Lung (tissue), 12 donors: ENCODE data around the gene ADAMTS17. TPM values are rescaled to one million over a fixed set of nuclear protein-coding genes. Genes with fewer than 3 reads are reported as not detected.

Experiments
- ATAC-seq: fragments of 200-7000 bp; cut with Tn5 transposase; one replicate; pipeline ENCODE4 v1.9.1; 2020; ENCODE audit warnings: moderate number of reproducible peaks; ENCODE audit not compliant: insufficient read depth, low FRiP score
- DNase-seq, 3 donors: peaks; one replicate each; pipeline ENCODE4 v3.0.0-alpha.2; 2013 to 2017
- H3K27ac ChIP-seq, 2 donors: one replicate each; pipeline ENCODE4 v1.5.1; 2013; ENCODE audit warnings: mild to moderate bottlenecking in 2 of 2, moderate library complexity in 2 of 2, control low read depth in 1 of 2, inconsistent platforms in 1 of 2, low read depth in 1 of 2, low read length in 1 of 2
- H3K27me3 ChIP-seq, 3 donors: one replicate each; pipeline ENCODE4 v1.5.1; 2013; ENCODE audit warnings: low read length in 2 of 3; ENCODE audit not compliant: control insufficient read depth in 3 of 3, insufficient read depth in 3 of 3
- H3K36me3 ChIP-seq, 4 donors: one replicate each; pipeline ENCODE4 v1.5.1; 2013; ENCODE audit warnings: low read length in 4 of 4, mild to moderate bottlenecking in 1 of 4, moderate library complexity in 1 of 4; ENCODE audit not compliant: control insufficient read depth in 4 of 4, insufficient read depth in 4 of 4
- H3K4me1 ChIP-seq, 5 donors: one replicate each; pipeline ENCODE4 v1.5.1; 2013; ENCODE audit warnings: low read length in 5 of 5, mild to moderate bottlenecking in 2 of 5, moderate library complexity in 1 of 5; ENCODE audit not compliant: control insufficient read depth in 5 of 5, insufficient read depth in 5 of 5
- H3K4me3 ChIP-seq: one replicate; pipeline ENCODE4 v1.5.1; 2013; ENCODE audit warnings: mild to moderate bottlenecking, control low read depth, moderate library complexity
- H3K9ac ChIP-seq, 2 donors: one replicate each; pipeline ENCODE4 v1.5.1; 2013; ENCODE audit warnings: low read length in 2 of 2, control low read depth in 1 of 2; ENCODE audit not compliant: insufficient read depth in 1 of 2
- H3K9me3 ChIP-seq, 4 donors: one replicate each; pipeline ENCODE4 v1.5.1; 2013; ENCODE audit warnings: low read length in 3 of 4, mild to moderate bottlenecking in 1 of 4, moderate library complexity in 1 of 4; ENCODE audit not compliant: control insufficient read depth in 4 of 4, insufficient read depth in 3 of 4
- WGBS, 2 donors: extraction: QIAGEN DNeasy Blood & Tissue Kit; methylation state at CpG; one replicate each; pipeline ENCODE4 v1.1.7; 2013; 5-methylcytosine and 5-hydroxymethylcytosine counted together
- polyA plus RNA-seq, 2 donors: library from polyadenylated mRNA; stranded (reverse); fragments of 200-250 nt; gene quantifications; one replicate each; pipeline ENCODE4 v1.2.1, GENCODE V29; 2013
- total RNA-seq, 2 donors: library from RNA; depleted of rRNA in 1 of 2; stranded (reverse); fragments of >200 nt in 1 of 2; gene quantifications; one replicate each; pipeline ENCODE4 v1.2.1, GENCODE V29; 2014 to 2021
- TF ChIP-seq, protein P1 (sequence below): IDR thresholded peaks from 2 replicates; pipeline ENCODE4 v1.5.1; 2012; ENCODE audit warnings: mild to moderate bottlenecking; ENCODE audit errors: control extremely low read depth, extremely low read depth
- donor health status: control.
- donor health status: control.
- donor health status: Bipolar disorder and iron deficiency.
- donor health status: healthy.
- donor health status: DM: yes; HTN: yes; CAD: no.

ADAMTS17 gene
- total and polyA plus RNA-seq, 4 donors, result 0.47 to 6.6 (median 2.2) TPM

DNA sequence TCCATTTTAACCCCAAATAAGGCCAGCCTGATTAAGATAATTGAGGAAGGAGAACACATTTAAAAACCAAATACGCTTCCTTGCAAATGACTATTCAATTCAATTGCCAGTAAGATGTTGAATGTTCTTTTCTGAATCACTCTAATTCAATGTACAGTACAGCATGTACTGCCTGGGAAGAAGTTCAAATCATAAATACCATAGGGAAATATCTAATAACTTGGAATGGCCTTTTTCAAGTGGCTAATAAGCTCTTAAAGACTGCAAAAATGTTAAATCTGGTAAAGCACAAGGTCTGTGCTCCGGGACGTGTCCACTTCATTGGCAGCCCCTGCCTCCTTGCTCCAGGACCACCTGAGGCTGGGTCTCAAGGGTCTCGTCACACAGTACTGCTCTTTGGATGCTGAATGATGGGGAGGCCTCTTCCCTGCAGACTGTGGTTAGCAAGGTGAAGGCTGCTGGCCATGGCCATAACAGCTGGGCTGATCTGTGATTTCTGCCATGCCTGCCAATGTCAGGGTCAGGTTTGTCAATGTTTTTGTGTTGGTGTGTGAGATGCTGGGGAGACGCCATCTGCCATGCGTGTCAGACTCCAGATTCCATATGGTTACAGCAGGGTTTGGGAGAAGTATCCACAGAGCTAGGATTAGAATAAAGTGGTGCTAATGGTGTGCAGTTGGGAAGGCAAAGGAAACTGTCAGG lies 300.5 kb downstream of the ADAMTS17 start:
- Histone ChIP-seq H3K9ac (no peak overlapping the region), H3K4me1 (peaks cover 0 to 39% (median 6%) of the 10 kb centered on the region in 5 donors), H3K27ac (no peak overlapping the region), H3K4me3 (no peak overlapping the region), H3K27me3 (no peaks in the 10 kb centered on the region), H3K9me3 (no peaks in the 10 kb centered on the region), H3K36me3 (no peaks in the 10 kb centered on the region)
- DNase-seq, result peak; percentile 66 to 91 (median 85)
- TF ChIP-seq, protein P1, sequence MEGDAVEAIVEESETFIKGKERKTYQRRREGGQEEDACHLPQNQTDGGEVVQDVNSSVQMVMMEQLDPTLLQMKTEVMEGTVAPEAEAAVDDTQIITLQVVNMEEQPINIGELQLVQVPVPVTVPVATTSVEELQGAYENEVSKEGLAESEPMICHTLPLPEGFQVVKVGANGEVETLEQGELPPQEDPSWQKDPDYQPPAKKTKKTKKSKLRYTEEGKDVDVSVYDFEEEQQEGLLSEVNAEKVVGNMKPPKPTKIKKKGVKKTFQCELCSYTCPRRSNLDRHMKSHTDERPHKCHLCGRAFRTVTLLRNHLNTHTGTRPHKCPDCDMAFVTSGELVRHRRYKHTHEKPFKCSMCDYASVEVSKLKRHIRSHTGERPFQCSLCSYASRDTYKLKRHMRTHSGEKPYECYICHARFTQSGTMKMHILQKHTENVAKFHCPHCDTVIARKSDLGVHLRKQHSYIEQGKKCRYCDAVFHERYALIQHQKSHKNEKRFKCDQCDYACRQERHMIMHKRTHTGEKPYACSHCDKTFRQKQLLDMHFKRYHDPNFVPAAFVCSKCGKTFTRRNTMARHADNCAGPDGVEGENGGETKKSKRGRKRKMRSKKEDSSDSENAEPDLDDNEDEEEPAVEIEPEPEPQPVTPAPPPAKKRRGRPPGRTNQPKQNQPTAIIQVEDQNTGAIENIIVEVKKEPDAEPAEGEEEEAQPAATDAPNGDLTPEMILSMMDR, result no peak
- 89 to 91% methylated on average over 6 of the region's 6 CpGs for WGBS, 2 donors
- ATAC-seq, result no peak

DNA sequence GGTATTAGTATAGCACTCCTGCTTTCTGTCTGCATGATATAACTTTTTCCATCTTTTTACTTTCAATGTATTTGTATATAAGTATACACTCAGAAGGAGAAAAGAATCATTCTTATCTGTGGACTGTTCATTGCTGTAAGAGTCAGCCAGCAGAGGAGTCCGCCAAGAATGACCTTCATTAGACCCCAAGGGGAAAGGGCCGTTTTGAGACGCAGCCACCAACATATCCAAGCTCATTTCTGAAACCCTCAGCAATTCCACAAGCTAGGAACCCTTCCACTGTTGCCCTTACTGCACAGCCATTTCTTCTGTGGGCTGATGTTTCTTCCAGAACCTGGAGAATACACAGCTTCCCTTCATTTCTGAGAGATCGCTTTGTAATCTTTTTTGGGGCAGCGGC lies 301.8 kb downstream of the ADAMTS17 start:
- no peaks in the 10 kb centered on the region for H3K36me3 ChIP-seq
- H3K27ac ChIP-seq, result no peak overlapping the region
- TF ChIP-seq, protein P1, result no peak
- peaks cover 0 to 39% (median 6%) of the 10 kb centered on the region in 5 donors for H3K4me1 ChIP-seq
- no peak overlapping the region for H3K4me3 ChIP-seq
- 84 to 86% methylated on average over 5 of the region's 5 CpGs for WGBS, 2 donors
- DNase-seq (no peak), ATAC-seq (no peak)
- H3K9ac ChIP-seq, result no peak overlapping the region
- no peaks in the 10 kb centered on the region for H3K9me3 ChIP-seq
- H3K27me3 ChIP-seq, result no peaks in the 10 kb centered on the region

DNA sequence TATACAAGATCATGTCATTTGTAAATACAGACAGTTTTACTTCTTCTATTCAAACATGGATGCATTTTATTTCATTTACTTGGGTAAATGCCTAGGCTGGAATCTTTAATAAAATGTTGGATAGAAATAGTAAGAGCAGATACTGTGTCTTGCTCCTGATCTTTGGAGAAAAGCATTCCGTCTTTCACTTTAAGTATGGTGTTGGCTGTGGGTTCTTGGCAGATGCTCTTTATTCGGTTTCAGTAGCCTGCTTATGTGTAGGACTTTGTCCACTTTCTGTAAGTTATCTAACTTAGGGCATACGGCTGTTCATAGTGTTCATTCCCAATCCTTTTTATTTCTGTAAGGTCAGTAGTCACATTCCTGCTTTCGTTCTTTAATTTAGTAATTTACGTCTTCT lies 303.0 kb downstream of the ADAMTS17 start:
- Histone ChIP-seq H3K4me1 (peaks cover 0 to 32% (median 6%) of the 10 kb centered on the region in 5 donors), H3K9ac (no peak overlapping the region), H3K36me3 (no peaks in the 10 kb centered on the region), H3K4me3 (no peak overlapping the region), H3K27ac (no peak overlapping the region), H3K27me3 (no peaks in the 10 kb centered on the region), H3K9me3 (no peaks in the 10 kb centered on the region)
- TF ChIP-seq, protein P1, result no peak
- WGBS, 2 donors, result 90 to 92% methylated on average over 5 of the region's 5 CpGs
- DNase-seq (no peak), ATAC-seq (no peak)
